OCI-LY7 (cell line): Measurements from ENCODE around the gene MRAP. TPM values are rescaled to one million over a fixed set of nuclear protein-coding genes. Genes with fewer than 3 reads are reported as not detected.

Experiments used
- BruUV-seq: library from RNA; stranded (reverse); fragments of 400-500 nt; replicated peaks from 2 replicates; lab custom pipeline; 2021; lab: Mats Ljungman, UMichigan
- CTCF ChIA-PET: fragments of 300-600 bp; sonication (Branson Sonifier 250); formaldehyde crosslinking; loops from one replicate; lab custom pipeline; 2022; ENCODE audit warnings: antibody characterized with exemption; ENCODE audit not compliant: unreplicated experiment; lab: Charles Lee
- POLR2A ChIA-PET: fragments of 300-600 bp; sonication (Branson Sonifier 250); formaldehyde crosslinking; loops from one replicate; lab custom pipeline; 2022; ENCODE audit warnings: antibody characterized with exemption; lab: Charles Lee
- DNase-seq: peaks from one replicate; pipeline ENCODE4 v3.0.0-alpha.2; 2015; ENCODE audit warnings: low spot score
- H2AFZ ChIP-seq: fragments of 200-600 bp; sonication (generic), shearing (Covaris generic); 2 replicates; pipeline ENCODE4 v1.6.1; 2014; ENCODE audit warnings: mild to moderate bottlenecking, antibody characterized with exemption, low read length, moderate library complexity
- H3K27ac ChIP-seq: fragments of 200-600 bp; sonication (generic); 2 replicates; pipeline ENCODE4 v1.5.1; 2014; ENCODE audit warnings: mixed run types, low read depth, mild to moderate bottlenecking, moderate library complexity, low read length, inconsistent platforms; ENCODE audit not compliant: poor library complexity, severe bottlenecking
- H3K36me3 ChIP-seq: fragments of 200-600 bp; sonication (generic); 2 replicates; pipeline ENCODE4 v1.6.1; 2014; ENCODE audit warnings: mild to moderate bottlenecking, antibody characterized with exemption, low read length, moderate library complexity, mixed read lengths; ENCODE audit not compliant: insufficient read depth
- H3K4me1 ChIP-seq: fragments of 200-600 bp; sonication (generic); 2 replicates; pipeline ENCODE4 v1.5.1; 2014; ENCODE audit warnings: mild to moderate bottlenecking, low read length; ENCODE audit not compliant: insufficient read depth, poor library complexity, severe bottlenecking
- H3K4me2 ChIP-seq: fragments of 200-600 bp; sonication (generic); 2 replicates; pipeline ENCODE4 v1.6.1; 2014; ENCODE audit warnings: mild to moderate bottlenecking, low read length
- H3K4me3 ChIP-seq: fragments of 200-600 bp; sonication (generic); 2 replicates; pipeline ENCODE4 v1.5.1; 2014; ENCODE audit warnings: mild to moderate bottlenecking, low read depth, low read length; ENCODE audit not compliant: poor library complexity, severe bottlenecking
- H3K79me2 ChIP-seq: fragments of 200-600 bp; sonication (generic); 2 replicates; pipeline ENCODE4 v1.6.1; 2016; ENCODE audit warnings: low read depth, mild to moderate bottlenecking, low read length, moderate library complexity, mixed read lengths; ENCODE audit not compliant: insufficient read depth
- H3K9me2 ChIP-seq: fragments of 200-600 bp; sonication (generic); 2 replicates; pipeline ENCODE4 v1.6.1; 2016; ENCODE audit warnings: mild to moderate bottlenecking, low read length, mixed read lengths; ENCODE audit not compliant: insufficient read depth
- H3K9me3 ChIP-seq: fragments of 200-600 bp; sonication (generic); 2 replicates; pipeline ENCODE4 v1.6.1; 2014; ENCODE audit warnings: mild to moderate bottlenecking, mixed run types, low read length, mixed read lengths
- H4K20me1 ChIP-seq: fragments of 200-600 bp; sonication (generic); 2 replicates; pipeline ENCODE4 v1.6.1; 2014; ENCODE audit warnings: mild to moderate bottlenecking, antibody characterized with exemption, low read length, moderate library complexity, mixed read lengths; ENCODE audit not compliant: insufficient read depth
- CTCF ChIP-seq: fragments of 200-600 bp; sonication (generic); conservative IDR thresholded peaks from 2 replicates; pipeline ENCODE4 v1.5.1; 2014; ENCODE audit warnings: mild to moderate bottlenecking, antibody characterized with exemption, low read length, moderate library complexity, mixed read lengths
- EZH2phosphoT487 ChIP-seq: fragments of 200-600 bp; sonication (generic); IDR thresholded peaks from 2 replicates; pipeline ENCODE4 v1.6.1; 2018; ENCODE audit warnings: low read depth, borderline replicate concordance, mild to moderate bottlenecking, mixed run types, antibody characterized with exemption, low read length, moderate library complexity, mixed read lengths
- intact Hi-C: fragments of 100-400 bp; cut with micrococcal nuclease; formaldehyde crosslinking; loops from one replicate; pipeline ENCODE4 v1.10.0; 2022; ENCODE audit not compliant: unreplicated experiment
- total RNA-seq, 2 experiments: library from RNA; depleted of rRNA in 1 of 2; stranded (reverse); fragments of >200 nt in 1 of 2; shearing (Covaris generic) in 1 of 2; gene quantifications; 2 replicates each; pipeline ENCODE4 v1.2.3, GENCODE V29; 2014 to 2022

Gene MRAP
- total RNA-seq, 2 experiments from 2014 or later, result not detected

GRCh38 chr21:32336711-32337110 lies 38.1 kb downstream of the MRAP start:
- H3K4me2 ChIP-seq, result no peak overlapping the region
- BruUV-seq, result no TSS peak
- no peaks in the 10 kb centered on the region for H4K20me1 ChIP-seq
- H3K9me2 ChIP-seq, result no peaks in the 10 kb centered on the region
- H3K36me3 ChIP-seq, result peaks cover 94% of the 10 kb centered on the region
- no peak for DNase-seq
- no peak overlapping the region for H3K4me3 ChIP-seq
- ChIA-PET POLR2A (interaction anchor here (0.5 kb wide), 1 partner anchor 58 kb away, joined by 3 read pairs; the partner anchor contains the start of gene MIS18A), CTCF (interaction anchor here (1.0 kb wide), 1 partner anchor 56 kb away, joined by 3 read pairs; no protein-coding TSS in a partner anchor)
- no peaks in the 10 kb centered on the region for H3K9me3 ChIP-seq
- intact Hi-C loops, result no loop called here
- no peaks in the 10 kb centered on the region for H3K79me2 ChIP-seq
- no peak overlapping the region for H2AFZ ChIP-seq
- no peak for TF ChIP-seq CTCF
- H3K4me1 ChIP-seq, result no peaks in the 10 kb centered on the region
- H3K27ac ChIP-seq, result no peak overlapping the region

DNA sequence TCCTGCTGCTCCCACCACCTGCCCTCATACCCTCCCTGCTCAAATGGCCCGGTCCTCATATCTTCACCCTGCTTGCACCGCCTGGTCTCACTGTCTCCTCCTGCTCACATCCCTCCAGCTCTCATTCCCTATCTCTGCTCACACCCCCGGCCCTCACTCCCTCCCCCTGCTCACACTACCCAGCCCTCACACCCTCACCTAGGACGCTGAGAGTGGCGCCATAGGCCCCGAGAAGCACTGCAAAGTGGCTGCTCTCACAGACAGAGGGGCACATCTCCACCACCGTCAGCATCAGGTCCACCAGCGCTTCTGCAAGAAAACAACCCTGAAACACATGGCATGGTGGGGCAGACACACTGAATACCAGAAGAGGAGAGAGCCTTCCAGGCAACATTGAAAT lies 38.6 kb downstream of the MRAP start:
- POLR2A ChIA-PET, result interaction anchor here (0.5 kb wide), 1 partner anchor 58 kb away, joined by 3 read pairs; the partner anchor contains the start of gene MIS18A
- intact Hi-C loops, result no loop called here
- no TSS peak for BruUV-seq

More for the DNA sequence above, 38.6 kb downstream of the MRAP start:
- H3K27ac ChIP-seq, result no peak overlapping the region
- H3K4me1 ChIP-seq, result no peaks in the 10 kb centered on the region
- H3K4me2 ChIP-seq, result no peak overlapping the region
- TF ChIP-seq EZH2phosphoT487 (no peak), CTCF (no peak)
- H4K20me1 ChIP-seq, result no peaks in the 10 kb centered on the region
- peaks cover 94% of the 10 kb centered on the region for H3K36me3 ChIP-seq
- DNase-seq, result no peak
- H2AFZ ChIP-seq, result no peak overlapping the region
- no peaks in the 10 kb centered on the region for H3K79me2 ChIP-seq
- H3K9me2 ChIP-seq, result no peaks in the 10 kb centered on the region
- H3K4me3 ChIP-seq, result no peak overlapping the region
- CTCF ChIA-PET, result no interaction called here
- H3K9me3 ChIP-seq, result no peaks in the 10 kb centered on the region
